Chondrocyte (in vitro differentiated cells): Measurements from ENCODE around the gene MAB21L1. TPM values are rescaled to one million over a fixed set of nuclear protein-coding genes. Genes with fewer than 3 reads are reported as not detected.
A peak's percentile ranks its signal among the peaks of the same experiment; 100 is the strongest.

Source experiments
- DNase-seq: peaks from one replicate; pipeline ENCODE4 v3.0.0; 2021; ENCODE audit warnings: mixed read lengths, low spot score
- H3K27ac Mint-ChIP-seq: one replicate; pipeline ENCODE4 v1.8.0; 2021; ENCODE audit warnings: mild to moderate bottlenecking, moderate library complexity, mixed read lengths; ENCODE audit not compliant: unreplicated experiment
- H3K27me3 Mint-ChIP-seq: 2 replicates; pipeline ENCODE4 v1.8.0; 2021; ENCODE audit warnings: low read depth, mixed read lengths
- H3K36me3 Mint-ChIP-seq: 2 replicates; pipeline ENCODE4 v1.8.0; 2021; ENCODE audit warnings: low read depth, mixed read lengths
- H3K4me1 Mint-ChIP-seq: 2 replicates; pipeline ENCODE4 v1.8.0; 2021; ENCODE audit warnings: low read depth, mild to moderate bottlenecking, mixed read lengths
- H3K4me3 Mint-ChIP-seq: one replicate; pipeline ENCODE4 v1.8.0; 2021; ENCODE audit warnings: mild to moderate bottlenecking, moderate library complexity, mixed read lengths; ENCODE audit not compliant: unreplicated experiment
- H3K9me3 Mint-ChIP-seq: 2 replicates; pipeline ENCODE4 v1.8.0; 2021; ENCODE audit warnings: low read depth, mixed read lengths
- total RNA-seq: library from RNA; stranded (reverse); gene quantifications from 3 replicates; pipeline ENCODE4 v1.2.1, GENCODE V29; 2021
- TF ChIP-seq, protein P1 (sequence below): fragments of 200-600 bp; sonication (generic); IDR thresholded peaks from 2 replicates; pipeline ENCODE4 v1.5.0; 2021; ENCODE audit warnings: antibody characterized with exemption, mild to moderate bottlenecking, moderate library complexity

Gene MAB21L1
- total RNA-seq, 1 donor from 2014 or later: 0.07 TPM

GRCh38 chr13:35472323-35472881, 4.1 kb downstream of the MAB21L1 start:
- Mint-ChIP-seq H3K9me3 (no peaks in the 10 kb centered on the region), H3K27me3 (peaks cover 70% of the 10 kb centered on the region), H3K4me1 (peaks cover 42% of the 10 kb centered on the region), H3K4me3 (no peak overlapping the region), H3K27ac (no peak overlapping the region), H3K36me3 (peaks cover 8% of the 10 kb centered on the region)
- TF ChIP-seq, protein P1, sequence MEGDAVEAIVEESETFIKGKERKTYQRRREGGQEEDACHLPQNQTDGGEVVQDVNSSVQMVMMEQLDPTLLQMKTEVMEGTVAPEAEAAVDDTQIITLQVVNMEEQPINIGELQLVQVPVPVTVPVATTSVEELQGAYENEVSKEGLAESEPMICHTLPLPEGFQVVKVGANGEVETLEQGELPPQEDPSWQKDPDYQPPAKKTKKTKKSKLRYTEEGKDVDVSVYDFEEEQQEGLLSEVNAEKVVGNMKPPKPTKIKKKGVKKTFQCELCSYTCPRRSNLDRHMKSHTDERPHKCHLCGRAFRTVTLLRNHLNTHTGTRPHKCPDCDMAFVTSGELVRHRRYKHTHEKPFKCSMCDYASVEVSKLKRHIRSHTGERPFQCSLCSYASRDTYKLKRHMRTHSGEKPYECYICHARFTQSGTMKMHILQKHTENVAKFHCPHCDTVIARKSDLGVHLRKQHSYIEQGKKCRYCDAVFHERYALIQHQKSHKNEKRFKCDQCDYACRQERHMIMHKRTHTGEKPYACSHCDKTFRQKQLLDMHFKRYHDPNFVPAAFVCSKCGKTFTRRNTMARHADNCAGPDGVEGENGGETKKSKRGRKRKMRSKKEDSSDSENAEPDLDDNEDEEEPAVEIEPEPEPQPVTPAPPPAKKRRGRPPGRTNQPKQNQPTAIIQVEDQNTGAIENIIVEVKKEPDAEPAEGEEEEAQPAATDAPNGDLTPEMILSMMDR: no peak
- no peak for DNase-seq

GRCh38 chr13:35471706-35472322, 4.7 kb downstream of the MAB21L1 start:
- H3K4me1 Mint-ChIP-seq: peaks cover 40% of the 10 kb centered on the region
- H3K27me3 Mint-ChIP-seq: peaks cover 64% of the 10 kb centered on the region
- peaks cover 8% of the 10 kb centered on the region for H3K36me3 Mint-ChIP-seq
- TF ChIP-seq, protein P1: no peak
- no peaks in the 10 kb centered on the region for H3K9me3 Mint-ChIP-seq
- no peak overlapping the region for H3K27ac Mint-ChIP-seq
- DNase-seq: no peak
- peak overlapping the region; percentile 11 for H3K4me3 Mint-ChIP-seq

DNA sequence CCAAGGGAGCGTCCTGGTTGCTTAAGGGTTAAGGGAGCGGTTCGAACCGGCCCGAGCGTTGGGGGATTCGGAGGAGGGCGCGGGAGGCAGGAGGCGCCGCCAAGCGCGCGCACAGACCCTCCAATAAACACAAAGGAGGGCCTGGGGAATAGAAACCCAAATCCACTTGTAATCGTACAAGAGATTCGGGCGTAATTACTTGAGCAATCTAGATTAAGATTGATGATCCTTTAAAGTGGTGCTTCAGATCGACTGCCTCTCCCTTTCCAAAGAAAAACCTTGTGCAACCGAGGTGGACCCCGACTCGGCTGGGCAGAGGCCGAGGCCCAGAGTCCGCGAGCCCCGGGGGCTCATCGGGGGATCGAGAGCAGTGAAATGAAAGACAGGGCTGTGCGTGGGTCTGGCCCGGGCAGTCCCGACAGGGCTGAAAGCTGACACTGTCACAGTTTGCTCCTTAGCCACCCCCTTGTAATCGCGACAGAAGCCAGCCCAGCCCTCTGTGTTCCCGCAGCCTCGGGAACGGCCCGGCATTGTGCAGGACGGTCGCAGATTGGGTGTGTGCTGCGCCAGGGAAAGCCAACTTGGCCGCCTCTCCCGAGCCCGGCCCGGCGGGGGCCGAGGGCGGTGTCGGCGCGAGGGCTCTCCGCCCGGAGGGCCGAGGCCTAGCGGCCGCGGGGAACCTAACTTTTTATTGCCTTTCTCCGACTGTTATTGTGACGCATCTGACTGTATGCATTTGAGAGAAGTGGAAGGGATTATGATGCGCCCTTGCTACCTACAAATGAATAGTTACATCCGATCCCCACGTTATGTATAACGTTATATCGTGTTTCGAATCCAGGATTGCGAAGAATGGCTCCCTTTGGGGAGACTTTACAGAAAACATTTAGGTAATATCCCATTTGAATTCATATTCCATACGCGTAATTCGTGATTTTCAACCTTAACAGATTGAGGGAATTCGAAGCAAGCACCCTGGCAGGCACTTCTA, 5.5 kb downstream of the MAB21L1 start:
- no peaks in the 10 kb centered on the region for H3K9me3 Mint-ChIP-seq
- peaks cover 56% of the 10 kb centered on the region for H3K27me3 Mint-ChIP-seq
- H3K4me3 Mint-ChIP-seq: peak overlapping the region; percentile 55
- TF ChIP-seq, protein P1: peak; percentile 10
- peaks cover 8% of the 10 kb centered on the region for H3K36me3 Mint-ChIP-seq
- no peak overlapping the region for H3K27ac Mint-ChIP-seq
- DNase-seq: no peak
- peaks cover 32% of the 10 kb centered on the region for H3K4me1 Mint-ChIP-seq

GRCh38 chr13:35469806-35470525, 6.5 kb downstream of the MAB21L1 start:
- Mint-ChIP-seq H3K4me3 (peak overlapping the region; percentile 55), H3K4me1 (peaks cover 22% of the 10 kb centered on the region), H3K36me3 (peaks cover 6% of the 10 kb centered on the region), H3K9me3 (no peaks in the 10 kb centered on the region), H3K27ac (no peak overlapping the region), H3K27me3 (peaks cover 46% of the 10 kb centered on the region)
- TF ChIP-seq, protein P1: no peak
- no peak for DNase-seq
